ENCODE results near the gene UBE3B.

- TF ChIP-seq CTCF (IDR thresholded peaks at IDR 0.05) (no peak), EP300 (IDR thresholded peaks at IDR 0.05) (no peak), POLR2A (IDR thresholded peaks at IDR 0.05) (no peak)
Observed at GRCh38 chr12:109553483-109553882, 76.0 kb downstream of the UBE3B start.
